GM19463 (cell line): ENCODE measurements around the gene VSIR.

Experiments used
- ATAC-seq: cut with Tn5 transposase; IDR thresholded peaks from one replicate; pipeline ENCODE4 v1.9.1; 2021; ENCODE audit warnings: mild to moderate bottlenecking, moderate library complexity; ENCODE audit not compliant: unreplicated experiment

VSIR gene

DNA sequence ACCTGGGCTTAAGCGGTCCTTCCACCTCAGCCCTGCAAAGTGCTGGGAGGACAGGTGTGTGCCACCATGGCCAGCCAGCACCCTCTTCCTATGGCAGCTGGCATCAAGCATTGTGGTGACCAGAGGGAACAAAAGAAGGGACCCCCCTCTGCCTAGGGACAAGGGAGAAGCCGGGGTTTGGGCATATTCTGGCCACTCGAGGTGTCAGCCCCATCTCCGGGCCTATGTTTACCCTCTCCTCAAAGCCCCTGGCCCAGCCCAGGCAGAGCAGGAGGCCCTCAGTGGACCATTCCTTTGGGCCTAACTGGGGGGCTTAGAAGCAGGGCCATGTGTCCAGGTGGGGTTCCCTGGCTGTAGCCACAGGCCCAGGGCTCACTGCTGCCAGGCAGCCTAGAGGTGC, 23.9 kb downstream of the VSIR start:
- ATAC-seq = no peak

DNA sequence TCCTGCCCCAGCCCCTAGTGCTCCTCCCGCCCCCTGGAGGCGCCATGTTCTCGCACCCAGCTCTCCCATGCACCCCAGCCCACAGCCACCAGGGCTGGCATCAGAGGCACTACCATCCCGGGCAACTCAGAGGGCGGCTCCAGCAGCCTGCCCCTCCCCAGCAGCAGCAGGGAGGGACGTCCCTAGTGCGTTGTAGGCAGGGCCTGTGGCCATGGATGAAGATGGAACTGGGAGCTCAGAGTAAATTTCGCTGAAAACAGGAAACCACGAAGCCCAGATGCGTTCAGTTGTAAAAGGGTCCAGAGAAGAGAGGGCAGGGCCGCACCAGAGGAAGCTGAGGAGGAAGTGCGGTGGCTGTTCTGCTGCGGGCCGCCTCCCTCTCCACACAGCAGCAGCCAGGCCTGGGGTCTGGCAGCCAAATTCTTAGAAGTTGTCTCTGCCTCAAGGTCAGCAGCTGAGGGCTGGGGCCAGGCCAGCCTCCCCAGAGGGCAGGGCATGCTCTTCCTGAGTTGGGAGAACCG, 24.6 kb downstream of the VSIR start:
- peak; percentile 53 for ATAC-seq

- no peak for ATAC-seq
Observed at GRCh38 chr10:71747551-71748523, 25.5 kb downstream of the VSIR start.

DNA sequence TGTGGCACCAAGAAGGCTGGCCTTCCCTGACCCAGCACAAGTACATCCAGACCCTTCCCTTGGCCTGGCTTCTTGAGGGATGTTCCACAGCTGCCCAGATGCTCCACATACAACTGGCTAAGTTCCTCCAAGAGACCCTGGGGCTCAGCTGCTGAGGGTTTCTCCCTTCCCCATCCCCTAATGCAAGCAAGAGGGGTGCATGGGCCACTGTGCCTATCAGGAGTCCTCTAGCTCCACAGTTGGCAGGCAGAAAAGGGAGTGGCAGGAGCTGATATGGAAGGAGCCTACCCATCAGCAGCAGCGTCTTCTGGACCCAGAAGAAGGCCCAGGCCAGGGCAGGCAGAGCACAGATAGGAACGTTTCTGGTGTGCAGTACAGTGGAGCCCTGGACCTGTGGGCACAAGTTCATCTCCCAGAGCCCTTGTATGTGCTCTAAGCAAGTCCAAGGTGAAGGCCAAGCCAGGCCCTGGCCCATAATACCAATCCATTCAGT, 26.2 kb downstream of the VSIR start:
- no peak for ATAC-seq

DNA sequence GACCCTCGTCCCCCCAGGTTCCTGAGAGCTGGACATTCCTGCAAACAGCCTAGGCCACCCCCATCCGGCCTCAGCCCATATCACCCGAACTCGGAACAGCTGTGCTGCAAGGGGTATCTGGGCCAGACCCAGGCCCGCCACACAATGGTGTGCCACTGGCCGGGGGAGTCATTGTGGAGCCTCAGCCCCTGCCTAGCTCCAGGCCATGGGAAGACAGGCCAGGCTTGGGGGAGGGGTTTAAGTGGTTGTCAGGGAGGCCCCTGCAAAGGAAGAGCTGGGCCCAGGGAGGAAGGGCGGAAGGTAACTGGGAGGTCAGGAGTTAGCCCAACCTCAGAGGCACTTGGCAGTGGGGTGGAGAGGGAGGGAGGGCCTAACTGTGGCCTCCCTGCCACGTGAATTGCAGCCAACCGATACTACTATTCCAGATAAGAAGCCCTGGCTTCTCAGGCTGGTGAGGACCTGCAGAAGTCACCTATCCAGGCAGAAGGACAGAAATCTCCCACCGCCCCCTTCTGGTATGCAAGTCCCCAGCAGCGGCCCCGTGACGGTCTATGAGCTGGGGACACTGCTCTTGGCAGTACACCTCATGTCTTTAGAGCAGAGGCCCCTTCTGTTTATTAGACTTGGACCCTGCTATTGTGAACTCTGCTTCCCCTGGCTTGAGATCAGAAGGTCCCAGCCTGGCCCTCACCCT, 26.8 kb downstream of the VSIR start:
- ATAC-seq = no peak

DNA sequence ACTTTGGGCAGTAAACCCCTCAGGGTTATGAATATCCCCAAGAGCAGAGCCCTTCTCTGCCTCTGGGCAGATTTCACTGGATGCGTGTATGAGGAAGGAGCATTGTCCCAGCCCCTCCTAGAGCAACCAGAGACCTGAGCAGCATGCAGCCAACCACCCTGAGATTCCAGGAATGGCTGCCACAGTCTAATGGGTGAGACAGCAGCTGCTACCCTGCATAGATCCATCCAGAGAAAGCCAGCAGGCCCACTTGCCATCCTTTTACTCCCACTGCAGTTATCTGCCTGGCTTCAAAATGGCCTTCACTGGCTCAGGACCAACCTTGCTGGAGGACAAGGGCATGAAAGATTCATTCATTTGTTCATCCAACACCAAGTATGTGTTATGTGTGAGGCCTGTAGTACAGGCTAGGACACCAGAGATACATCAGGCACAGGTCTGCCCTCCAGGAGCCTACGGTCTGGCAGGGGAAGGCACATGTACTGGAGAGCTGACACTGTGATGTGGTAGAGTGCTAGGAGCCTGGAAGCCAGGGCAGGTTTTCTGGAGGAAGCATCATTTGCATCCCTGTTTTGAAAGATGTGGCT, 27.6 kb downstream of the VSIR start:
- ATAC-seq = no peak

- ATAC-seq = no peak
Observed at GRCh38 chr10:71744897-71745663, 28.2 kb downstream of the VSIR start.

- ATAC-seq = no peak
Observed at GRCh38 chr10:71743866-71744265, 29.5 kb downstream of the VSIR start.

- no peak for ATAC-seq
Observed at GRCh38 chr10:71743089-71743838, 30.1 kb downstream of the VSIR start.

- no peak for ATAC-seq
Observed at GRCh38 chr10:71742301-71743088, 30.8 kb downstream of the VSIR start.

DNA sequence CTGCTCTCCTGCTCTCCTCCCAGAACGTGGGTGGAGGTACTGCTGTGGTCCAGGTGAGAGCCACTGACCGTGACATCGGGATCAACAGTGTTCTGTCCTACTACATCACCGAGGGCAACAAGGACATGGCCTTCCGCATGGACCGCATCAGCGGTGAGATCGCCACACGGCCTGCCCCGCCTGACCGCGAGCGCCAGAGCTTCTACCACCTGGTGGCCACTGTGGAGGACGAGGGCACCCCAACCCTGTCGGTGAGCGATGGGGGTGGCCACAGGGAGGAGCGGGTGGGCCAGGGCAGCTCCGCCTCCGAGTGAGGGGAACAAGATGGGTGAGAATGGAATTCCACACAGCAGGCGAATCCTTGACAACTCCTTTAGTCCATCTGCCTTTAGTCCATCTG, 31.6 kb downstream of the VSIR start:
- no peak for ATAC-seq

GRCh38 chr10:71741029-71741428, 32.3 kb downstream of the VSIR start:
- ATAC-seq = no peak

DNA sequence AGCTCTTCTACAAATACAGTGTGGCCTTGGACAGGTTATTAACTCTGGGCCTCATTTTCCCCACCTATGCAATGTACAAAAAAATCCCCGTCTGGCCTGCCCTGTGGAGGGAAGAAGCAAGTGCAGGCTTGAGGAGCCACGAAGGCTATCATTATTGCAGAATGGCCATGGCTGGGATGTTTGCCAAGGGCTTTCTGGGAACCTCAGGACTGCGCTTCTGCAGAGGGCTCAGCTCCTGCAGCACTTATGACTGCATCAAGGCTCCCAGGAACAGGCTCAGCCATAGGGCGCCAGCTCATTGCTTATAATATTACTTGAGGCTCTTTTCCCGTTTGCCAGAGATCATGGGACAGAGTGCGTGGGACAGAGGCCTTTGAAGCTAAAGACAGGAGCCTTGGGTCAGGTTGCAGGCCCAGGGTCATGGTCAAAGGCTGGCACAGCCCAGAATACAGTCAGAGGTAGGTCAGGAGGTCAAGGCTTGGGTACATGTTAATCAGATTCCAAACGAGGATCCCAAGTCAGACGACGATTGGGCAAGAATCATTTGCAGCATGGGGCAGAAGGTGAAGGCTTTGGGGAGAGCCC, 33.2 kb downstream of the VSIR start:
- ATAC-seq = no peak

GRCh38 chr10:71739358-71739900, 33.9 kb downstream of the VSIR start:
- no peak for ATAC-seq

- no peak for ATAC-seq
Observed at GRCh38 chr10:71737834-71738197, 35.5 kb downstream of the VSIR start.

DNA sequence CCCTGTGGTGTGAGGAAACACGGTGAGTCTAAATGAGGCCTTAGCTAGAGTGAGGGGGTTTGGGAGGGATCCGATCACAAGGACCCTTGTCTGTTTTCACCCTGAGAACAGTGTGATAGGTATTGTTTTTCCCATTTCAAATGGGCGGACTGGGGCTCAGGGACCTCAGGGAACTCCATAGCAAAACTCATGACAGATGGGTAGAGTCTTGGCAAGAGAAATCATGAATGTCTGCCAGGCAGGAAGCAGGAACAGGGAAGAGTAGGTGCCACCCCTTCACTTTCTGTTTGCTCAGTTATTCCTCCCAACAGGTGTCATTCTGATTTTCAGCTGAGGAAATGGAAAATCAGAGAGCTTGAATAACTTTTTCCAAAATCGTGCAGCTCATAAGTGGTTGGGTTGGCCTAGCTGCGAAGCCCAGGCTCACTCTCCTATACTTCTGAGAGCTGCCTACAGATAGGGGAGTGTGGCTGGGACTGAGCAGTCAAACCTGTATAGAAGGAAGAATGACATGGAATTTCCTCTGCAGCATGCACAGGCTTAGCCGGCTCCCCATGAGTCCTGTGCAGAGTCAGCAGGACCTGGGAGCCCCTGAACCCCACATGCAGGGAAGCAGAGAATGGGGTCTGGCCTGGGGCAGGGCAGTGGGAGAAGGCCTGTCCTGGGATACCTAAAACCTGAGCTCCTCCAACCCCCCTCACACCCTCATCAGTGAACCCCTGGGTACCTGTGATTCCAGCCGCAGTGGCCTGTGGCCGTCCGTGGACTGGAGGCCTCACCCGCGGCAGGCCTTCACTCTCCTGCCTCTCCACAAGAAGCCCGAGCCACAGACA, 36.1 kb downstream of the VSIR start:
- no peak for ATAC-seq

- ATAC-seq = no peak
Observed at GRCh38 chr10:71736570-71736952, 36.8 kb downstream of the VSIR start.
